Tibial nerve (tissue), 4 donors: ENCODE results near the gene VPS33B.

Source experiments
- EP300 ChIP-seq, 2 donors: sonication (generic); formaldehyde crosslinking; IDR thresholded peaks; one replicate each; pipeline ENCODE4 v1.6.1; 2017; ENCODE audit warnings: antibody characterized with exemption in 2 of 2, mild to moderate bottlenecking in 1 of 2
- POLR2A ChIP-seq, 2 donors: fragments of 450-650 bp; IDR thresholded peaks; one replicate each; pipeline ENCODE4 v1.6.1; 2017; ENCODE audit warnings: antibody characterized with exemption in 2 of 2, mild to moderate bottlenecking in 2 of 2, moderate library complexity in 2 of 2
- TF ChIP-seq, protein P1 (sequence below), 5 experiments: fragments of 200-600 bp in 3 of 5; fragments of 450-650 bp in 2 of 5; sonication (generic) in 3 of 5; IDR thresholded peaks; one replicate each; pipeline ENCODE4 v1.5.1; 2016 to 2019; ENCODE audit warnings: antibody characterized with exemption in 5 of 5, mild to moderate bottlenecking in 3 of 5, moderate library complexity in 2 of 5

DNA sequence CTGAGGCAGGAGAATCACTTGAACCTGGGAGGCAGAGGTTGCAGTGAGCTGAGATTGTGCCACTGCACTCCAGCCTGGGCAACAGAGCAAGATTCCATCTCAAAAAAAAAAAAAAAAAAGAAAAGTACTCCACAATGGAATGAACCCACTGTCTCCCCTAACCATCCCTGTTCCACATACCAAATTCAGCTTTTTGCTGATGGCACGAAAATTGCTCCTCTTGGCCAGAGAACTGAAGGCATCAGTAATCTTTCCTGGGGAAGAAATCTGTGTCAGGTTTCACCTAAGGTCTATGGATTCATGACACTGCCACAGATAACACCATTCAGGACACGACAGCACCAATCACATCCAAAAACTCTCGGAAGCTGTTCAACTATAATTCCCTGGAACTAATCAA lies 21.2 kb downstream of the VPS33B start:
- TF ChIP-seq, protein P1, sequence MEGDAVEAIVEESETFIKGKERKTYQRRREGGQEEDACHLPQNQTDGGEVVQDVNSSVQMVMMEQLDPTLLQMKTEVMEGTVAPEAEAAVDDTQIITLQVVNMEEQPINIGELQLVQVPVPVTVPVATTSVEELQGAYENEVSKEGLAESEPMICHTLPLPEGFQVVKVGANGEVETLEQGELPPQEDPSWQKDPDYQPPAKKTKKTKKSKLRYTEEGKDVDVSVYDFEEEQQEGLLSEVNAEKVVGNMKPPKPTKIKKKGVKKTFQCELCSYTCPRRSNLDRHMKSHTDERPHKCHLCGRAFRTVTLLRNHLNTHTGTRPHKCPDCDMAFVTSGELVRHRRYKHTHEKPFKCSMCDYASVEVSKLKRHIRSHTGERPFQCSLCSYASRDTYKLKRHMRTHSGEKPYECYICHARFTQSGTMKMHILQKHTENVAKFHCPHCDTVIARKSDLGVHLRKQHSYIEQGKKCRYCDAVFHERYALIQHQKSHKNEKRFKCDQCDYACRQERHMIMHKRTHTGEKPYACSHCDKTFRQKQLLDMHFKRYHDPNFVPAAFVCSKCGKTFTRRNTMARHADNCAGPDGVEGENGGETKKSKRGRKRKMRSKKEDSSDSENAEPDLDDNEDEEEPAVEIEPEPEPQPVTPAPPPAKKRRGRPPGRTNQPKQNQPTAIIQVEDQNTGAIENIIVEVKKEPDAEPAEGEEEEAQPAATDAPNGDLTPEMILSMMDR (IDR thresholded peaks at IDR 0.05), result no peak
- TF ChIP-seq POLR2A (IDR thresholded peaks at IDR 0.05), result no peak
- no peak for TF ChIP-seq EP300 (IDR thresholded peaks at IDR 0.05)
